T-cell (primary cell): ENCODE measurements around the gene SPRED2. TPM values are rescaled to one million over a fixed set of nuclear protein-coding genes. Genes with fewer than 3 reads are reported as not detected.
"Not testable (repeated sequence)": the region's sequence is repeated elsewhere in the genome, so short reads cannot be mapped to it uniquely, and the experiment has no call there.

Source experiments
- ATAC-seq, 4 experiments: fragments of 200-7000 bp in 3 of 4; fragments of 150-1000 bp in 1 of 4; cut with Tn5 transposase; replicated peaks in 1 of 4; 1 replicate in 3 of 4; 2 replicates in 1 of 4; pipeline ENCODE4 v1.10.0; 2021; ENCODE audit warnings: moderate library complexity in 3 of 4, mild to moderate bottlenecking in 2 of 4, moderate number of reproducible peaks in 1 of 4
- CTCF ChIA-PET, 2 donors: fragments of 300-600 bp; sonication (Branson Sonifier 250); formaldehyde crosslinking; loops; one replicate each; lab custom pipeline; 2022; ENCODE audit warnings: antibody characterized with exemption in 2 of 2; lab: Charles Lee
- POLR2A ChIA-PET, 2 donors: fragments of 300-600 bp; sonication (Branson Sonifier 250); formaldehyde crosslinking; loops; one replicate each; lab custom pipeline; 2022; ENCODE audit warnings: antibody characterized with exemption in 2 of 2; lab: Charles Lee
- DNase-seq, 35 experiments: peaks; one replicate each; pipeline versions ENCODE4 v3.0.0 to v3.0.0-alpha.2; 2013 to 2023
- H3K27ac ChIP-seq: one replicate; pipeline ENCODE4 v1.5.1; 2013; ENCODE audit warnings: low read length
- H3K27me3 ChIP-seq, 2 experiments: replicated peaks in 1 of 2; 1 replicate in 1 of 2; 2 replicates in 1 of 2; pipeline versions ENCODE4 v1.6.1 to v1.7.0; 2013; ENCODE audit warnings: low read length in 1 of 2, mixed read lengths in 1 of 2; ENCODE audit not compliant: control insufficient read depth in 2 of 2, insufficient read depth in 2 of 2; ENCODE audit errors: extremely low read depth in 1 of 2
- H3K36me3 ChIP-seq, 2 donors: 1 replicate in 1 of 2; 2 replicates in 1 of 2; pipeline versions ENCODE4 v1.6.1 to v1.7.0; 2013; ENCODE audit warnings: low read length in 1 of 2; ENCODE audit not compliant: control insufficient read depth in 2 of 2, insufficient read depth in 1 of 2; ENCODE audit errors: extremely low read depth in 1 of 2
- H3K4me1 ChIP-seq, 2 experiments: 1 replicate in 1 of 2; 2 replicates in 1 of 2; pipeline versions ENCODE4 v1.6.1 to v1.7.0; 2013; ENCODE audit warnings: low read length in 2 of 2, mixed read lengths in 1 of 2; ENCODE audit not compliant: insufficient read depth in 2 of 2, control insufficient read depth in 1 of 2; ENCODE audit errors: extremely low read depth in 1 of 2
- H3K4me3 ChIP-seq, 2 donors: 1 replicate in 1 of 2; 2 replicates in 1 of 2; pipeline versions ENCODE4 v1.5.1 to v1.7.0; 2013; ENCODE audit warnings: mild to moderate bottlenecking in 2 of 2, low read length in 1 of 2, moderate library complexity in 1 of 2; ENCODE audit not compliant: control insufficient read depth in 1 of 2; ENCODE audit errors: extremely low read depth in 1 of 2
- H3K9me3 ChIP-seq: 2 replicates; pipeline ENCODE4 v1.7.0; 2013
- H3K27ac Mint-ChIP-seq, 2 donors: one replicate each; pipeline ENCODE4 v1.8.0; 2020 to 2021; ENCODE audit warnings: mild to moderate bottlenecking in 2 of 2, mixed read lengths in 2 of 2
- H3K27me3 Mint-ChIP-seq, 2 donors: one replicate each; pipeline ENCODE4 v1.8.0; 2021 to 2022; ENCODE audit warnings: mixed read lengths in 2 of 2
- H3K36me3 Mint-ChIP-seq: one replicate; pipeline ENCODE4 v1.8.0; 2021; ENCODE audit warnings: mixed read lengths
- H3K4me1 Mint-ChIP-seq, 3 donors: one replicate each; pipeline ENCODE4 v1.8.0; 2020 to 2022; ENCODE audit warnings: mixed read lengths in 3 of 3, mild to moderate bottlenecking in 1 of 3
- H3K4me3 Mint-ChIP-seq, 3 donors: one replicate each; pipeline ENCODE4 v1.8.0; 2020 to 2022; ENCODE audit warnings: mild to moderate bottlenecking in 3 of 3, mixed read lengths in 3 of 3, moderate library complexity in 3 of 3
- H3K9me3 Mint-ChIP-seq, 3 donors: one replicate each; pipeline ENCODE4 v1.8.0; 2020 to 2022; ENCODE audit warnings: mixed read lengths in 3 of 3
- WGBS: methylation state at CpG from one replicate; pipeline ENCODE4 v1.1.5; 2013; ENCODE audit warnings: missing lambda C conversion rate; ENCODE audit not compliant: insufficient coverage; 5-methylcytosine and 5-hydroxymethylcytosine counted together
- total RNA-seq, 35 experiments: library from RNA in 6 of 35; stranded (reverse) in 6 of 35; fragments of 120-200 nt in 1 of 35; gene quantifications; one replicate each; pipeline versions ENCODE4 v1.2.1 to v1.2.4 and lab custom pipeline; 2013 to 2026

The SPRED2 gene
- total RNA-seq, 5 donors from 2014 or later (not counting 1 experiment from before 2014, with no cell fraction given): 0.73 to 3.2 (median 1.2) TPM

- H3K27me3 Mint-ChIP-seq, POLR2A ChIA-PET, CTCF ChIA-PET, H3K27ac Mint-ChIP-seq, H3K9me3 ChIP-seq, H3K27ac ChIP-seq, H3K27me3 ChIP-seq, H3K4me3 Mint-ChIP-seq, ATAC-seq, H3K36me3 Mint-ChIP-seq, DNase-seq, H3K9me3 Mint-ChIP-seq, H3K4me3 ChIP-seq, H3K4me1 Mint-ChIP-seq, H3K4me1 ChIP-seq, H3K36me3 ChIP-seq: not testable (repeated sequence)
- 98% methylated on average over 10 of the region's 39 CpGs for WGBS
These were observed 93.4 kb downstream of the SPRED2 start for GRCh38 chr2:65338830-65339495.

GRCh38 chr2:65337915-65338314 lies 94.5 kb downstream of the SPRED2 start:
- DNase-seq, H3K36me3 ChIP-seq, H3K36me3 Mint-ChIP-seq, H3K9me3 Mint-ChIP-seq, H3K27me3 ChIP-seq, H3K27me3 Mint-ChIP-seq, ATAC-seq, POLR2A ChIA-PET, H3K4me1 ChIP-seq, H3K4me3 Mint-ChIP-seq, H3K27ac Mint-ChIP-seq, H3K4me1 Mint-ChIP-seq, H3K9me3 ChIP-seq, H3K27ac ChIP-seq, H3K4me3 ChIP-seq: not testable (repeated sequence)
- CTCF ChIA-PET: interaction anchor here in 1 of 2 donors (0.6 kb wide), 1 partner anchor 49 kb away, joined by 3 read pairs; no protein-coding TSS in a partner anchor
- WGBS: 100% methylated on average over 1 of the region's 11 CpGs

GRCh38 chr2:65334714-65335113 lies 97.7 kb downstream of the SPRED2 start:
- no peaks in the 10 kb centered on the region for H3K36me3 ChIP-seq
- H3K27ac Mint-ChIP-seq: no peak overlapping the region
- no peaks in the 10 kb centered on the region for H3K9me3 Mint-ChIP-seq
- no peak overlapping the region for H3K4me3 ChIP-seq
- no peak overlapping the region for H3K4me3 Mint-ChIP-seq
- no peaks in the 10 kb centered on the region for H3K27me3 Mint-ChIP-seq
- H3K4me1 ChIP-seq: no peaks in the 10 kb centered on the region
- no peak for ATAC-seq
- no peak overlapping the region for H3K27ac ChIP-seq
- no peaks in the 10 kb centered on the region for H3K9me3 ChIP-seq
- no peaks in the 10 kb centered on the region for H3K27me3 ChIP-seq
- ChIA-PET CTCF (no interaction called here), POLR2A (interaction anchor here (0.6 to 0.7 kb wide), 2 partner anchors 13 to 284 kb away, joined by 3 to 4 read pairs; no protein-coding TSS in a partner anchor)
- no peak for DNase-seq
- no peaks in the 10 kb centered on the region for H3K4me1 Mint-ChIP-seq
- H3K36me3 Mint-ChIP-seq: peaks cover 9% of the 10 kb centered on the region
- no CpG with 5 or more reads among the region's 4 CpGs for WGBS

GRCh38 chr2:65331336-65332025 lies 100.9 kb downstream of the SPRED2 start:
- H3K4me1 ChIP-seq: no peaks in the 10 kb centered on the region
- no peaks in the 10 kb centered on the region for H3K9me3 Mint-ChIP-seq
- H3K36me3 ChIP-seq: no peaks in the 10 kb centered on the region
- no peaks in the 10 kb centered on the region for H3K9me3 ChIP-seq
- no peak overlapping the region for H3K27ac ChIP-seq
- no peaks in the 10 kb centered on the region for H3K27me3 ChIP-seq
- ChIA-PET POLR2A (no interaction called here), CTCF (no interaction called here)
- peaks cover 9% of the 10 kb centered on the region for H3K36me3 Mint-ChIP-seq
- 100% methylated on average over 3 of the region's 7 CpGs for WGBS
- H3K27ac Mint-ChIP-seq: no peak overlapping the region
- no peak overlapping the region for H3K4me3 Mint-ChIP-seq
- no peak overlapping the region for H3K4me3 ChIP-seq
- H3K27me3 Mint-ChIP-seq: no peaks in the 10 kb centered on the region
- no peak for DNase-seq
- no peak for ATAC-seq
- H3K4me1 Mint-ChIP-seq: no peaks in the 10 kb centered on the region

- Mint-ChIP-seq H3K27ac (no peak overlapping the region), H3K4me1 (no peaks in the 10 kb centered on the region), H3K27me3 (no peaks in the 10 kb centered on the region), H3K9me3 (no peaks in the 10 kb centered on the region), H3K36me3 (peaks cover 12% of the 10 kb centered on the region), H3K4me3 (no peak overlapping the region)
- ATAC-seq (no peak), DNase-seq (no peak)
- H3K27ac ChIP-seq: no peak overlapping the region
- H3K27me3 ChIP-seq: no peaks in the 10 kb centered on the region
- H3K9me3 ChIP-seq: no peaks in the 10 kb centered on the region
- WGBS: 89% methylated on average over 4 of the region's 5 CpGs
- CTCF ChIA-PET: interaction anchor here in 1 of 2 donors (0.6 kb wide), 1 partner anchor 444 kb away, joined by 3 read pairs; no protein-coding TSS in a partner anchor
- H3K4me3 ChIP-seq: no peak overlapping the region
- H3K36me3 ChIP-seq: no peaks in the 10 kb centered on the region
- no peaks in the 10 kb centered on the region for H3K4me1 ChIP-seq
- POLR2A ChIA-PET: interaction anchor here in 1 of 2 donors (0.6 kb wide), 1 partner anchor 22 kb away, joined by 6 read pairs; no protein-coding TSS in a partner anchor
These were observed 102.9 kb downstream of the SPRED2 start for GRCh38 chr2:65329525-65329924.

- Histone ChIP-seq H3K4me1 (no peaks in the 10 kb centered on the region), H3K27ac (no peak overlapping the region), H3K4me3 (no peak overlapping the region), H3K9me3 (no peaks in the 10 kb centered on the region), H3K36me3 (no peaks in the 10 kb centered on the region), H3K27me3 (no peaks in the 10 kb centered on the region)
- Mint-ChIP-seq H3K9me3 (no peaks in the 10 kb centered on the region), H3K4me3 (no peak overlapping the region), H3K27ac (no peak overlapping the region), H3K4me1 (peaks cover 0 to 2% (median 0%) of the 10 kb centered on the region in 3 donors), H3K36me3 (peaks cover 4% of the 10 kb centered on the region), H3K27me3 (no peaks in the 10 kb centered on the region)
- ATAC-seq: no peak
- 100% methylated on average over 2 of the region's 4 CpGs for WGBS
- ChIA-PET CTCF (no interaction called here), POLR2A (no interaction called here)
- DNase-seq: no peak
These were observed 106.1 kb downstream of the SPRED2 start for GRCh38 chr2:65326276-65326675.
